IPS-20b (cell line): ENCODE results near the gene ADAMTS6.

Experiments
- H3K27ac ChIP-seq: one replicate; pipeline ENCODE4 v1.5.1; 2013; ENCODE audit warnings: low read length
- H3K27me3 ChIP-seq: 2 replicates; pipeline ENCODE4 v1.6.1; 2013; ENCODE audit warnings: mild to moderate bottlenecking, low read length, inconsistent platforms; ENCODE audit not compliant: insufficient read depth
- H3K36me3 ChIP-seq: 2 replicates; pipeline ENCODE4 v1.6.1; 2013; ENCODE audit warnings: low read depth, mild to moderate bottlenecking, inconsistent platforms, low read length, moderate library complexity; ENCODE audit not compliant: insufficient read depth
- H3K4me1 ChIP-seq: 2 replicates; pipeline ENCODE4 v1.6.1; 2013; ENCODE audit warnings: mild to moderate bottlenecking, control low read depth, inconsistent platforms, low read length, moderate library complexity; ENCODE audit not compliant: insufficient read depth
- H3K4me3 ChIP-seq: 2 replicates; pipeline ENCODE4 v1.5.1; 2013; ENCODE audit warnings: mild to moderate bottlenecking, low read length, inconsistent platforms
- H3K9ac ChIP-seq: 2 replicates; pipeline ENCODE4 v1.6.1; 2013; ENCODE audit warnings: low read depth, mild to moderate bottlenecking, inconsistent platforms, low read length, moderate library complexity
- H3K9me3 ChIP-seq: 2 replicates; pipeline ENCODE4 v1.6.1; 2013; ENCODE audit warnings: mild to moderate bottlenecking, low read depth, low read length, inconsistent platforms; ENCODE audit not compliant: insufficient read depth

Gene ADAMTS6

DNA sequence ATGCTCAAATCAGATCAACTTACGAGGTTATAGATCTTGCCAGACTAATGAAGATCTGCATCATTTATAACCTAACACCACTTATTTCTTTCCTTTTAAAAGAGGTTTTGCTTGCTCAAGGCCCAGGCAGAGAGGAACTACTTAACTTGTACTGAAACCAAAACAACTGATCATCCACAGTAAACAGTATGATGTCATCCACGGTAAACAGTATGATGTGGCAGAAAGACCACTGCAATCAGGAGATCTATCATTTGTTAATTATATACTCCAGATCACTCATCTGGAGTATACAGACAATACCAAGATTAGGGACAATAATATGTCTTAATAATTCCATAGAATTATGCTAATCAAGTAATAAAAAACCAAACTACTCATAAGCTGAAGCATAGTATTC lies 116.8 kb downstream of the ADAMTS6 start:
- H3K27ac ChIP-seq: no peak overlapping the region
- no peak overlapping the region for H3K9ac ChIP-seq
- H3K27me3 ChIP-seq: no peaks in the 10 kb centered on the region
- H3K4me1 ChIP-seq: peaks cover 12% of the 10 kb centered on the region; the same call in 1 of the 2 replicates
- no peaks in the 10 kb centered on the region for H3K36me3 ChIP-seq
- no peak overlapping the region for H3K4me3 ChIP-seq
- no peaks in the 10 kb centered on the region for H3K9me3 ChIP-seq

DNA sequence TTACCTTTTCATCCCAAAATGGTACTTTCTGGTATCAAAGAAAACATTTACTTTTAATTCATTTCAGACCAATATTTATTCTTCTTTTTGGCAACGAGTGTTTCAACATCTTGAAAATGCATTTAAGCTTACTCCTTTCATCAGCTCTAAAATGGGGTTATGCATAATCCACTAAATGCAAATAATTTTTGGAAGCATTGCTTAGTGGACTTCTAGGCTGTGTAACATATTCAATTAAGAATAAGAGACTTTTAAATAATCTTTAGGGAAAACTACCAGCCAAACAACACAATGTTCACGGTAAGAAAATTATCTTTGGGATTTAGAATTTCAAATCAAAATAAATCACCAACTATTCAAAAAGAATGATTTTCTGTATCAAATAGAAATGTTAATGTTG lies 118.2 kb downstream of the ADAMTS6 start:
- H3K4me3 ChIP-seq: no peak overlapping the region
- no peak overlapping the region for H3K27ac ChIP-seq
- H3K36me3 ChIP-seq: no peaks in the 10 kb centered on the region
- H3K9ac ChIP-seq: no peak overlapping the region
- peaks cover 12% of the 10 kb centered on the region; the same call in 1 of the 2 replicates for H3K4me1 ChIP-seq
- H3K27me3 ChIP-seq: no peaks in the 10 kb centered on the region
- no peaks in the 10 kb centered on the region for H3K9me3 ChIP-seq

DNA sequence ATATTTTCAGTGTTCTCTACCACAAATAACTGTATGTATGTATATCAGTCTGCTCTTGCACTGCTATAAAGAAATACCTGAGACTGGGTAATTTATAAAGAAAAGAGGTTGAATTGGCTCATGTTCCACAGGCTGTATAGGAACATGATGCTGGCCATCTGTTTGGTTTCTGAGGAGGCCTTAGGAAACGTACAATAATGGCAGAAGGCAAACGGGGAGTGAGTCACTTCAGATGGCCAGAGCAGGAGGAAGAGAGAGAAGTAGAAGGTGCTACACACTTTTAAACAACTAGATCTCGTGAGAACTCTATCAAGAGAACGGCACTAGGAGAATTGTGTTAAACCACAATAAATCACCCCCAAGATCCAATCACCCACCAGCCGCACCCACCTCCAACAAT lies 121.7 kb downstream of the ADAMTS6 start:
- no peak overlapping the region for H3K9ac ChIP-seq
- no peaks in the 10 kb centered on the region for H3K36me3 ChIP-seq
- H3K9me3 ChIP-seq: no peaks in the 10 kb centered on the region
- no peak overlapping the region for H3K27ac ChIP-seq
- peaks cover 12% of the 10 kb centered on the region; the same call in 1 of the 2 replicates for H3K4me1 ChIP-seq
- no peaks in the 10 kb centered on the region for H3K27me3 ChIP-seq
- no peak overlapping the region for H3K4me3 ChIP-seq

DNA sequence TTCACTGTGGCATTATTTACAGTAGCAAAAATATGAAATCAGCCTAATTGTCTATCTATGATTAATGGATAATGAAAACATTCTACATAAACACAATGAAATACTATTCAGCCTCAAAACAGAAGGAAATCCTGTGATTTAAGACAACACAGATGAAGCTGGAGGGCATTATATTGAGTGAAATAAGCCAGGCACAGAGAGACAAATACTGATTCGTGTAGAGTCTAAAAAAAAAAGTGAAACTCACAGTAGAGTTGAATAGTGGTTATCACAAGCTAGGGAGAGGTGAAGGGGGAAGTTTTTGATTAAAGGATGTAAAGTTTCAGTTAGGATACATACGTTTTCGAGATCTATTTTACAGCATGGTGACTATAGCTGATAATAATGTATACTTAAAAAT lies 122.2 kb downstream of the ADAMTS6 start:
- no peak overlapping the region for H3K9ac ChIP-seq
- H3K4me3 ChIP-seq: no peak overlapping the region
- peaks cover 10% of the 10 kb centered on the region; the same call in 1 of the 2 replicates for H3K4me1 ChIP-seq
- no peaks in the 10 kb centered on the region for H3K36me3 ChIP-seq
- no peaks in the 10 kb centered on the region for H3K9me3 ChIP-seq
- no peaks in the 10 kb centered on the region for H3K27me3 ChIP-seq
- H3K27ac ChIP-seq: no peak overlapping the region

DNA sequence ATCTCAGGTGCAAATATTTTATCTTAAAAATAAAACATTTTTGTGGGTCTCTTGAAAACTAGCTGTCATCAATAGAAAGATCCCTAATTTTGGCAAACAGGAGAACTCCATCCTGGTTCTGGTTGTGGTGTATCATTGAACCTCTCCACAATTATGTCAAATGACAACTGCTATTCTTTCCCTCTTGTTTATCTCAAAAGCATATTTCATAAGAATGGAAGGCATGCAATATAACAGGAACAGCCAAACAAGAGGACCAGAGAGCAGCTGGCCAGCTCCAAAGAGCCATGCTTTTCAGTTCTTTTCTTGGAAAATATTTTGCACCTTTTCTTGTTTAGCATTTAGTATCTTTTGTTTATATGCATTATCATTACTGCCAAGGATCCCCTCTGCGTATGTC lies 125.4 kb downstream of the ADAMTS6 start:
- no peaks in the 10 kb centered on the region for H3K36me3 ChIP-seq
- H3K4me3 ChIP-seq: no peak overlapping the region
- H3K9ac ChIP-seq: no peak overlapping the region
- H3K27ac ChIP-seq: no peak overlapping the region
- H3K27me3 ChIP-seq: no peaks in the 10 kb centered on the region
- H3K4me1 ChIP-seq: no peaks in the 10 kb centered on the region
- H3K9me3 ChIP-seq: no peaks in the 10 kb centered on the region

DNA sequence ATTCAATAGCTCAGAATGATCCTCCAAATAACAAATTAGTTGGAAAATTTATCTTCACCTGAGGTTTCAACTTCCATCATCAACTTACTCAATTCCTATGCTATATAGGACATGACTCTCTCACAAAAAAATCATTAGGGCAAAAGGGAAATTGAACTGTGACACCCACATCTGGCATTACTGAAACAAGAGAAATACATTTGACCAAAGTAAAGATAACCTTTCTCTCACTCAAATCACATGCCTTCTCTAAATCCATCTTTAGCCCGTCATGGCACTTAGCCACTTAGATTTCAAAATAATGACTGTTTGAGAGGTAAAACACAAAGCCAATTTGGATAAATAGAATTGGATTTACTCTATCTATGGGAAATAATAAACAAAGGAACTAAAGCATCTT lies 126.4 kb downstream of the ADAMTS6 start:
- Histone ChIP-seq H3K36me3 (no peaks in the 10 kb centered on the region), H3K27me3 (no peaks in the 10 kb centered on the region), H3K9me3 (no peaks in the 10 kb centered on the region), H3K27ac (no peak overlapping the region), H3K9ac (no peak overlapping the region), H3K4me3 (no peak overlapping the region), H3K4me1 (no peaks in the 10 kb centered on the region)

DNA sequence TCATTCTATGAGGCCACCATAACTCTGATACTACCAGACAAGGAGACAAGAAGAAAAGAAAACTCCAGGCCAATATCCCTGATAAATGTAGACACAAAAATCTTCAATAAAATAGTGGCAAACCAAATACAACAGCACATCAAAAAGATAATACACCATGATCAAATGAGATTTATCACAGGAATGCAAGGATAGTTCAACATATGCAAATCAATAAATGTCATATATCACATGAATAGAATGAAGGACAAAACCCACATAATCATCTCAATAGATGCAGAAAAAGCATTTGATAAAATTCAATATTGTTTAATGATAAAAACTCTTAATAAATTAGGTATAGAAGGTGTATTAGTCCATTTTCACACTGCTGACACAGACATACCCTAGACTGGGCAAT lies 139.9 kb downstream of the ADAMTS6 start:
- H3K27ac ChIP-seq: no peak overlapping the region
- H3K9ac ChIP-seq: no peak overlapping the region
- no peaks in the 10 kb centered on the region for H3K36me3 ChIP-seq

DNA sequence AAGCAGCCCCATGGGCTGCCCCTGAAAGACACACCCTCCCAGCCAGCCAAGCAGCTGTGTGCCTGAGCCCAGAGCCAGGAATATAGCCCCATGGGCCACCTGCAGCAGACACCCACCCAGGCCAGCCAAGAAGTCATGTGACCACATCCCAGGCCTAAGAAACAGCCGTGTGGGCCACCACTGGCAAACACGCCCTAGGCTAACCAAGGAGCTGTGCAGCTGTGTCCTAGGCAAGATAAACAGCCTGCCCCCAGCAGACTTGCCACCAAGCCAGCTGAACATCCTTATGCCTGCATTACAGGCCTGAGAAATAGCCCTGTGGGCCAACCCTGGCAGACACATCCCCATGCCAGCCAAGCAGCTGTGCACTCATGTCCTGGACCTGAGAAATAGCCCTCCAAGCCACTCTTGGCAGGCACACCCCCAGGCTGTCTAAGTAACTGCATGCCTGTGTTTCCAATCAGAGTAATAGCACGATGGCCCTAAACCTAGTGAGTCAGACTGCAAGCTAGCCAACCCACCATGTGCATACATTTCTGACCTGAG lies 143.0 kb downstream of the ADAMTS6 start:
- H3K4me1 ChIP-seq: no peaks in the 10 kb centered on the region
- no peak overlapping the region for H3K4me3 ChIP-seq
- no peaks in the 10 kb centered on the region for H3K27me3 ChIP-seq
- H3K9ac ChIP-seq: no peak overlapping the region
- no peaks in the 10 kb centered on the region for H3K36me3 ChIP-seq
- H3K27ac ChIP-seq: no peak overlapping the region
- H3K9me3 ChIP-seq: no peaks in the 10 kb centered on the region

More for the DNA sequence above, 139.9 kb downstream of the ADAMTS6 start:
- no peaks in the 10 kb centered on the region for H3K9me3 ChIP-seq
- H3K4me1 ChIP-seq: no peaks in the 10 kb centered on the region
- no peaks in the 10 kb centered on the region for H3K27me3 ChIP-seq
- H3K4me3 ChIP-seq: no peak overlapping the region

DNA sequence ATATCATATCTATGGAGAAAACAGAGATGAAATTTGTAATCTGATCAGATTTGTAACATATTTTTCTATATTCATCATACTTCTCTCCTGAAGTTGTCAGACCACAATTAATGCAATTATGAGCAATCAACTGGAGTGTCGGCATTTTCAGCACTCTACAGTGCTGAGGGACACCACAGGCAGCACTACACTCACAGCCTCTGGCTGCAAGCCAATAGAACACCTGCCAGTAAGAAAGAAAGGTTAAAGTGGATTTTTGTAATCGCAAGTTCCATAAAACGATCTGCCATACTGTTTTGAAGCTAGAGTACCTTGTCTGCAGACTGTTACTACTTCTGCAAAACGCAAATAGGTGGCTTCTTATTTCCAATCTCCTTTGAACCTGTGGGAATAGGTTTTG lies 147.6 kb downstream of the ADAMTS6 start:
- H3K9ac ChIP-seq: no peak overlapping the region
- no peak overlapping the region for H3K4me3 ChIP-seq
- H3K9me3 ChIP-seq: no peaks in the 10 kb centered on the region
- H3K27me3 ChIP-seq: no peaks in the 10 kb centered on the region
- no peak overlapping the region for H3K27ac ChIP-seq
- no peaks in the 10 kb centered on the region for H3K36me3 ChIP-seq
- peaks cover 2% of the 10 kb centered on the region; the same call in 1 of the 2 replicates for H3K4me1 ChIP-seq

DNA sequence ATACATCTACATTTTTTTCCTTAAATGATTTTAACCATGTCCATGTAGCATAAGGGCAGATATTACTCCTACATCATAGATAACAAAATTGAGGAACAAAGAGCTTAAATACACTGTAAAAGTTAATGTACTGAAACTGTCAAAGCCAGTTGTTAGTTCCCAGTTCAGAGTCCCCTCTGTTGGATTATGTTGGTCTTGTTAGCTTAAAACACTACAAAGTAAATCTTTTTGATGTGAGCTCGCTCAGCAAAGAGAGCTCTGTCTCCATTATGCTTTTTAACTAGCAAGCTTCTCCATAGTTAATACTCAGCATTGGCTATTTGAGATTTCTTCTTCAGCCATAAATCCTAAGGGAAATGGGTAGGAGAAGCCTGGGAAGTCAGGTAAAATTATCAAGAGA lies 149.1 kb downstream of the ADAMTS6 start:
- Histone ChIP-seq H3K4me3 (no peak overlapping the region), H3K27me3 (no peaks in the 10 kb centered on the region), H3K27ac (no peak overlapping the region), H3K9me3 (no peaks in the 10 kb centered on the region), H3K36me3 (no peaks in the 10 kb centered on the region), H3K4me1 (peaks cover 2% of the 10 kb centered on the region; the same call in 1 of the 2 replicates), H3K9ac (no peak overlapping the region)

DNA sequence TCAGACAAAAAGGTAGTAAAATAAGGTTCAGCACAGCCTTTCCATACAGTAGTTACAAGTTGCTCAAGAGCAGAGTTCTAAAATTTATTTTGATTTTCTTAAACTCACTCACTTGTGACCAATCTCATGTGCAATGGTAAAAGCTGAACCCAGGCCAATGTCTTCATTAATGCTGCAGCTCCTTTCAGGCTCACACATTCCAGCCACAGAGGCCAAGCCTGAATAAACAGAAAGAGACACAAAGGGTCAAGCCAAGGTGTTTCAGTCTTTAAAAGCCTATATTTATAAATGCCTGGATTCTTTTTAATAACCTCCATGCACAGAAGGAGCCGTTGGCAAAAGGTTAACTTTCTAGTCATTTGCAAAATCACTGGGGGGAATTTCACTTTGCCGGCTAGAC lies 152.5 kb downstream of the ADAMTS6 start:
- Histone ChIP-seq H3K27me3 (no peaks in the 10 kb centered on the region), H3K9me3 (no peaks in the 10 kb centered on the region), H3K9ac (no peak overlapping the region), H3K27ac (no peak overlapping the region), H3K36me3 (no peaks in the 10 kb centered on the region), H3K4me3 (no peak overlapping the region), H3K4me1 (peaks cover 10% of the 10 kb centered on the region)

DNA sequence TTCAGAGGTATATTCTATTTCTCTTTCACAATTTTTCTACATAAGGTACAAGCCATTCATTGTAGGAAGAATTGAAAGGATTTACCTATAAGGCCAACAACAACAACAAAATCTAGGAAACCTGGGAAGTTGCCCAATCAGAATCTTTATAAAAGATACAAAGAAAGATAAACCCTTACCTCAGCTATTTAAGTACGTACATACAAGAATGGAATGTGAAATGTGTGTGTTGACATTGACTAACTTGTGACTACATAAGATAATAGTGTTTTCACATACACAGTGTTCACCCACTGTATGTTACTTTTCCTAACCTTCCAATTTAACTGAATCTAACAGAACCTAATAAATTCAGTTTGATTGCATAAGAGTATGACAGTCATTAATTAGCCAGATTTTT lies 154.1 kb downstream of the ADAMTS6 start:
- H3K4me3 ChIP-seq: no peak overlapping the region
- no peaks in the 10 kb centered on the region for H3K27me3 ChIP-seq
- no peaks in the 10 kb centered on the region for H3K9me3 ChIP-seq
- peaks cover 10% of the 10 kb centered on the region for H3K4me1 ChIP-seq
- no peak overlapping the region for H3K27ac ChIP-seq
- H3K9ac ChIP-seq: no peak overlapping the region
- H3K36me3 ChIP-seq: no peaks in the 10 kb centered on the region
